Measurements from ENCODE around the gene SHISA4.
"Not testable (repeated sequence)": the region's sequence is repeated elsewhere in the genome, so short reads cannot be mapped to it uniquely, and the experiment has no call there.

Gene SHISA4

GRCh38 chr1:201928266-201928665 is 39.6 kb downstream of the SHISA4 start:
- Histone ChIP-seq H3K79me2 (ENCODE audit: control insufficient read depth, insufficient read depth, low read length, unreplicated experiment) (no peaks in the 10 kb centered on the region), H3K27me3 (ENCODE audit: insufficient read depth, low read length) (no peaks in the 10 kb centered on the region), H3K4me1 (ENCODE audit: control insufficient read depth, insufficient read depth, low read length, unreplicated experiment) (no peaks in the 10 kb centered on the region), H3K36me3 (ENCODE audit: insufficient read depth, low read length) (no peaks in the 10 kb centered on the region), H3K27ac (ENCODE audit: low read depth, low read length) (no peak overlapping the region), H3K4me3 (ENCODE audit: low read depth, low read length) (no peak overlapping the region), H2AFZ (ENCODE audit: low read length, unreplicated experiment) (no peak overlapping the region)

- no peak overlapping the region for H3K4me3 ChIP-seq (ENCODE audit: low read depth, low read length)
- H3K4me1 ChIP-seq (ENCODE audit: control insufficient read depth, insufficient read depth, low read length, unreplicated experiment): peaks cover 10% of the 10 kb centered on the region
- no peak overlapping the region for H3K27ac ChIP-seq (ENCODE audit: low read depth, low read length)
- no peak overlapping the region for H2AFZ ChIP-seq (ENCODE audit: low read length, unreplicated experiment)
- no peaks in the 10 kb centered on the region for H3K27me3 ChIP-seq (ENCODE audit: insufficient read depth, low read length)
- no peaks in the 10 kb centered on the region for H3K79me2 ChIP-seq (ENCODE audit: control insufficient read depth, insufficient read depth, low read length, unreplicated experiment)
- no peaks in the 10 kb centered on the region for H3K36me3 ChIP-seq (ENCODE audit: insufficient read depth, low read length)
These were observed 41.4 kb downstream of the SHISA4 start for GRCh38 chr1:201930137-201930536.

DNA sequence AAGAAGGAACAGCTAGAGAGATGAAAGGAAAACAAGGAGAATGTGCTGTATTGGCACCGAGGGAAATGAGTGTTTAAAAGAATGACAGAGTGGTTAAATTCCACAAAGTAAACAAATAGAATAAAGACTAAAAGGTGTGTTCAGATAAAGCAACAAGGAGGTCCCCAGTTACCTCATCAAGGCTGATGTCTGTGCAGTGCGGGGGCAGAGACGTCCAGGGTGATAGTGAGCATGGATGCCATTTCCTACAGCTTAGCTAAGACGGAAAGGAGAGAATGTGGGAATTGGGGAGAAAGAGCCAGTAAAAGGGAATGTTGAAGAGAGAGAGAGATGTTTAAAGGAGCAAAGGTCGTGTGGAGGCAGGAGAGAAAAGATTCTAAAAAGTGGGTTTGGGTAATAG is 42.1 kb downstream of the SHISA4 start:
- Histone ChIP-seq H3K27me3 (ENCODE audit: insufficient read depth, low read length) (no peaks in the 10 kb centered on the region), H3K4me3 (ENCODE audit: low read depth, low read length) (no peak overlapping the region), H2AFZ (ENCODE audit: low read length, unreplicated experiment) (no peak overlapping the region), H3K4me1 (ENCODE audit: control insufficient read depth, insufficient read depth, low read length, unreplicated experiment) (peaks cover 10% of the 10 kb centered on the region), H3K79me2 (ENCODE audit: control insufficient read depth, insufficient read depth, low read length, unreplicated experiment) (no peaks in the 10 kb centered on the region), H3K27ac (ENCODE audit: low read depth, low read length) (no peak overlapping the region), H3K36me3 (ENCODE audit: insufficient read depth, low read length) (no peaks in the 10 kb centered on the region)

DNA sequence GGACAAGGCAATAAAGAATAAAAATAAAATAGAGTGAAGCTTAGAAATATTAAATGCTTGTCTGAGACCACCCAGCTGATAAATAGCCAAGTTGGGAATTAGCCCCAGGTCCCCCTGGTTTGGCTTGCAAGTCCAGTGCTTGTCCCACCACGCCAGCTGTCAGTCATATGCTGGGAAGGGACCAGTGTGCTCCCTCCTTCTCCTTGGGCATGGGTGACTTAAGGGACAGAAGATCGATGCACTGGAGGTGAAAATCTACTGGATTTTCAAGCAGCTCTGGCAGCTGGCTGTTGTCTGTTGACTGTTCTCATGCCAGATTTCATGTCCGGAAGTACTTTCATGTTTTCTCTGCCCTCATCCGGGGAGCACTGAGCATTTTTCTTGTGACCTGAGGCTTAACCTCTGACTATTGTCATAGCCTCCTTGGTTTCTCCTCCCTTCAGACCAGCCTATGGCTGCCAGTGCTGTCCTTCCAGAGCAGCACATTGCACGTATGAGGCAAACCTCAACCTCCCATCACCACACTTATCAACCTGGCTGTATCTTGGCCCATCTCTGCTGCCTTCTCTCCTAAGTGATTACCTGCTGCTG is 45.2 kb downstream of the SHISA4 start:
- Histone ChIP-seq H3K27ac (ENCODE audit: low read depth, low read length) (no peak overlapping the region), H3K36me3 (ENCODE audit: insufficient read depth, low read length) (no peaks in the 10 kb centered on the region), H3K79me2 (ENCODE audit: control insufficient read depth, insufficient read depth, low read length, unreplicated experiment) (no peaks in the 10 kb centered on the region), H2AFZ (ENCODE audit: low read length, unreplicated experiment) (peak overlapping the region; percentile 31), H3K27me3 (ENCODE audit: insufficient read depth, low read length) (no peaks in the 10 kb centered on the region), H3K4me3 (ENCODE audit: low read depth, low read length) (no peak overlapping the region), H3K4me1 (ENCODE audit: control insufficient read depth, insufficient read depth, low read length, unreplicated experiment) (peaks cover 24% of the 10 kb centered on the region)

DNA sequence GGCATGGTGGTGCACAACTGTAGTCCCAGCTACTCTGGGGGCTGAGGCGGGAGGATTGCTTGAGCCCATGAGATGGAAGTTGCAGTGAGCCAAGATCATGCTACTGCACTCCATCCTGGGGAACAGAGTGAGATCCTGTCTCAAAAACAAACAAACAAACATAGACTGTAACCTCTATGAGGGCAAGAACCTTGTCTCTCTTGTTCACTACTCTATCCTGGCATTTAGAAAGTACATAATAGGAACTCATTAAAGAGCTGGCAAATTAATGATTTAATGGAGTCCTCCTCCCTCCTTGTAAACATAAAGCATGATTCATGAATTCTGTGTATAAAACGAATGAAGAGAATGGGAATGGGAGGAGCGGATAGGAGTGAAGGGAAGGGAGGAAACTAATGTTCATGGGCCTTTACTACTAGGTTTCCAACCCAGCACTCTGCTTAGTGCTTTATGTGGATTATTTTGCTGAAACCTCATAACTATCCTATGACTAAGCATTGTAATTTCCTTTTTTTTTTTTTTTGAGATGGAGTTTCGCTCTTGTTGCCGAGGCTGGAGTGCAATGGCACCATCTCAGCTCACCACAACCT is 49.0 kb downstream of the SHISA4 start:
- Histone ChIP-seq H3K27ac (ENCODE audit: low read depth, low read length) (peak overlapping the region; percentile 40), H3K36me3 (ENCODE audit: insufficient read depth, low read length) (no peaks in the 10 kb centered on the region), H3K4me3 (ENCODE audit: low read depth, low read length) (no peak overlapping the region), H3K79me2 (ENCODE audit: control insufficient read depth, insufficient read depth, low read length, unreplicated experiment) (no peaks in the 10 kb centered on the region), H2AFZ (ENCODE audit: low read length, unreplicated experiment) (no peak overlapping the region), H3K27me3 (ENCODE audit: insufficient read depth, low read length) (no peaks in the 10 kb centered on the region), H3K4me1 (ENCODE audit: control insufficient read depth, insufficient read depth, low read length, unreplicated experiment) (peaks cover 24% of the 10 kb centered on the region)

DNA sequence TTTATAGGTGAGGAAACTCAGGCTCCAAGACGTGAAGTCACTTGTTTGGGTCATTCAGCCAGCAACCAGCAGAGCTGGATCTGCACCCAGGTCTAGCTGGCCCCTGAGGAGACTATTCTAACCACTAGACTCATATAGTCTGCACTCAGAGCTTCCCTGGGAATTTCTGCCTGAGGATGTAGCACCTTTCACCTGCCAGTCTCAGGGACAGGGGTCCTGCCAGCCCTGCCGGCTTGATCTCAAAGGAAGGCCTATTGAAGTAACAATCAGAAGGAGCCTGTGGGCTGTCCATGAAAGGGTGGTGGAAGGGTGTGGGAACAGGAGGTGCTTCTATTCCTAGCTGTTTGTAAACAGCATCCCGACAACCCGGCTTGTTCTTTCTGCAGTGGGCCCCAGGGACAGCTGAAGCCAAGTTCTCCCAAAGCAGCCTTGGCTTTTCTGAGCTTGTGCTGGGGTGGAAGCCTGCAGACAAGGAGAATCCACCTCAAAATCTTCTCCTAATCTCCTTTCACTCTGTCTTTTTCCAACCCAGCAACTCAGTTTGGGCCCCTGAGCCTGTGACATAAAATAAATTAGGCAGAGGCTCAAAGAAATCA is 49.8 kb downstream of the SHISA4 start:
- no peak overlapping the region for H3K4me3 ChIP-seq (ENCODE audit: low read depth, low read length)
- H3K36me3 ChIP-seq (ENCODE audit: insufficient read depth, low read length): no peaks in the 10 kb centered on the region
- peaks cover 24% of the 10 kb centered on the region for H3K4me1 ChIP-seq (ENCODE audit: control insufficient read depth, insufficient read depth, low read length, unreplicated experiment)
- no peaks in the 10 kb centered on the region for H3K79me2 ChIP-seq (ENCODE audit: control insufficient read depth, insufficient read depth, low read length, unreplicated experiment)
- H3K27me3 ChIP-seq (ENCODE audit: insufficient read depth, low read length): no peaks in the 10 kb centered on the region
- no peak overlapping the region for H2AFZ ChIP-seq (ENCODE audit: low read length, unreplicated experiment)
- H3K27ac ChIP-seq (ENCODE audit: low read depth, low read length): no peak overlapping the region

- no peaks in the 10 kb centered on the region for H3K36me3 ChIP-seq (ENCODE audit: insufficient read depth, low read length)
- H3K4me3 ChIP-seq (ENCODE audit: low read depth, low read length): no peak overlapping the region
- no peak overlapping the region for H3K27ac ChIP-seq (ENCODE audit: low read depth, low read length)
- H3K27me3 ChIP-seq (ENCODE audit: insufficient read depth, low read length): no peaks in the 10 kb centered on the region
- H3K79me2 ChIP-seq (ENCODE audit: control insufficient read depth, insufficient read depth, low read length, unreplicated experiment): no peaks in the 10 kb centered on the region
- no peak overlapping the region for H2AFZ ChIP-seq (ENCODE audit: low read length, unreplicated experiment)
- H3K4me1 ChIP-seq (ENCODE audit: control insufficient read depth, insufficient read depth, low read length, unreplicated experiment): peaks cover 19% of the 10 kb centered on the region
These were observed 50.5 kb downstream of the SHISA4 start for GRCh38 chr1:201939148-201939547.

GRCh38 chr1:201939574-201939973 is 50.9 kb downstream of the SHISA4 start:
- H2AFZ ChIP-seq (ENCODE audit: low read length, unreplicated experiment): no peak overlapping the region
- peaks cover 15% of the 10 kb centered on the region for H3K4me1 ChIP-seq (ENCODE audit: control insufficient read depth, insufficient read depth, low read length, unreplicated experiment)
- no peak overlapping the region for H3K4me3 ChIP-seq (ENCODE audit: low read depth, low read length)

GRCh38 chr1:201940316-201940715 is 51.6 kb downstream of the SHISA4 start:
- not testable (repeated sequence) for H3K27ac ChIP-seq (ENCODE audit: low read depth, low read length); H3K79me2 ChIP-seq (ENCODE audit: control insufficient read depth, insufficient read depth, low read length, unreplicated experiment); H3K4me3 ChIP-seq (ENCODE audit: low read depth, low read length); H3K27me3 ChIP-seq (ENCODE audit: insufficient read depth, low read length); H2AFZ ChIP-seq (ENCODE audit: low read length, unreplicated experiment); H3K36me3 ChIP-seq (ENCODE audit: insufficient read depth, low read length)
- H3K4me1 ChIP-seq (ENCODE audit: control insufficient read depth, insufficient read depth, low read length, unreplicated experiment): peaks cover 14% of the 10 kb centered on the region

More at GRCh38 chr1:201939574-201939973, 50.9 kb downstream of the SHISA4 start:
- no peaks in the 10 kb centered on the region for H3K27me3 ChIP-seq (ENCODE audit: insufficient read depth, low read length)
- no peak overlapping the region for H3K27ac ChIP-seq (ENCODE audit: low read depth, low read length)
- no peaks in the 10 kb centered on the region for H3K36me3 ChIP-seq (ENCODE audit: insufficient read depth, low read length)
- no peaks in the 10 kb centered on the region for H3K79me2 ChIP-seq (ENCODE audit: control insufficient read depth, insufficient read depth, low read length, unreplicated experiment)

DNA sequence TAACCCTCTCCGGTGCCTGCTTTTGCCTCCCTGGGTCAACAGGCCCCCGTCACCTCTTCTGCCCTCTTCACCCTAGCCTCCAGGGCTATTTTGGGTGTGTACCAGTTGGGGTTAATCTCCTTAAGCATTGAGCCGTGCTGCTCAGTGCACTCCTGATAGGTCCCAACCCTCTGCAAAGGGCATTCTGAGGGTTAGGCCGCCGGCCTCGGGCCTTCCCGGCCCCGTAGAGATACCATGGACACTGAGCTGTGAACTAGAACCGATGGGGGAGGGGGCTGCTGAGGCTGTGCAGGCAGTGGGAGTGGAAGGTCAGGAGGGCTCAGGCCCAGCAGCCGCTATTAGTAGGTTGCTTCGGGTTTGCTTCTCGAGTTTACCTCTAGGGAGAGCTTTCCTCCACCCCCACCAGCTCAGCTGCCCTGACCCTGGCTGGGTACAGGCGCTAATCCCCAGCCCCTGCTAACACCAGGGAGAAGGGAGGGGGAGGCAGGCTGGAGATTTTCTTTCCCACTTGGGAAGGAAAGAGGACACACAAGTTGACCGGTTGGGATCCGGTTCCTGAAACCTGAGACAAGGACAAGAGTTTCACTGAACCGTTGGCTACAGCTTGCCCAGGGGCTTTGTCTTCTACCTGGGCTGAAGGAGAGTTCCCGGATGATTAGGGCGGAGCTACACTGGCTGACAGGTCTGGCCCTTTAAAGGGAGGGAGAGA is 52.9 kb downstream of the SHISA4 start:
- peaks cover 12% of the 10 kb centered on the region; the same call in 1 of the 2 replicates for H3K27me3 ChIP-seq (ENCODE audit: insufficient read depth, low read length)
- no peak overlapping the region for H2AFZ ChIP-seq (ENCODE audit: low read length, unreplicated experiment)
- no peaks in the 10 kb centered on the region for H3K79me2 ChIP-seq (ENCODE audit: control insufficient read depth, insufficient read depth, low read length, unreplicated experiment)
- no peaks in the 10 kb centered on the region for H3K36me3 ChIP-seq (ENCODE audit: insufficient read depth, low read length)
- peaks cover 27% of the 10 kb centered on the region for H3K4me1 ChIP-seq (ENCODE audit: control insufficient read depth, insufficient read depth, low read length, unreplicated experiment)
- H3K27ac ChIP-seq (ENCODE audit: low read depth, low read length): no peak overlapping the region
- H3K4me3 ChIP-seq (ENCODE audit: low read depth, low read length): no peak overlapping the region
